T-helper 17 cell (primary cell): ENCODE data around the gene DENND6B. TPM values are rescaled to one million over a fixed set of nuclear protein-coding genes. Genes with fewer than 3 reads are reported as not detected.

Experiments used
- ATAC-seq: fragments of 150-1000 bp; cut with Tn5 transposase; 2 replicates; pipeline ENCODE4 v1.10.0; 2021; ENCODE audit warnings: mild to moderate bottlenecking, moderate library complexity
- DNase-seq, 3 donors: peaks; one replicate each; pipeline versions ENCODE4 v3.0.0 to v3.0.0-alpha.2; 2020 to 2021
- H3K9me3 ChIP-seq: one replicate; pipeline ENCODE4 v1.7.0; 2013; ENCODE audit warnings: low read length, mild to moderate bottlenecking; ENCODE audit not compliant: control insufficient read depth, poor library complexity, severe bottlenecking
- H3K27ac Mint-ChIP-seq: one replicate; pipeline ENCODE4 v1.8.0; 2022; ENCODE audit warnings: mild to moderate bottlenecking, moderate library complexity, mixed read lengths
- H3K27me3 Mint-ChIP-seq: one replicate; pipeline ENCODE4 v1.8.0; 2022; ENCODE audit warnings: mixed read lengths
- H3K36me3 Mint-ChIP-seq: one replicate; pipeline ENCODE4 v1.8.0; 2022; ENCODE audit warnings: low read depth, mixed read lengths
- H3K4me1 Mint-ChIP-seq: one replicate; pipeline ENCODE4 v1.8.0; 2022; ENCODE audit warnings: mild to moderate bottlenecking, mixed read lengths
- H3K4me3 Mint-ChIP-seq: one replicate; pipeline ENCODE4 v1.8.0; 2022; ENCODE audit warnings: mild to moderate bottlenecking, moderate library complexity, mixed read lengths
- total RNA-seq, 4 donors: library from RNA in 2 of 4; stranded (reverse) in 2 of 4; gene quantifications; one replicate each; pipeline ENCODE4 v1.2.3 and lab custom pipeline; 2022 to 2026

The DENND6B gene
- total RNA-seq, 2 donors from 2014 or later, result 1.8 to 2.2 TPM

DNA sequence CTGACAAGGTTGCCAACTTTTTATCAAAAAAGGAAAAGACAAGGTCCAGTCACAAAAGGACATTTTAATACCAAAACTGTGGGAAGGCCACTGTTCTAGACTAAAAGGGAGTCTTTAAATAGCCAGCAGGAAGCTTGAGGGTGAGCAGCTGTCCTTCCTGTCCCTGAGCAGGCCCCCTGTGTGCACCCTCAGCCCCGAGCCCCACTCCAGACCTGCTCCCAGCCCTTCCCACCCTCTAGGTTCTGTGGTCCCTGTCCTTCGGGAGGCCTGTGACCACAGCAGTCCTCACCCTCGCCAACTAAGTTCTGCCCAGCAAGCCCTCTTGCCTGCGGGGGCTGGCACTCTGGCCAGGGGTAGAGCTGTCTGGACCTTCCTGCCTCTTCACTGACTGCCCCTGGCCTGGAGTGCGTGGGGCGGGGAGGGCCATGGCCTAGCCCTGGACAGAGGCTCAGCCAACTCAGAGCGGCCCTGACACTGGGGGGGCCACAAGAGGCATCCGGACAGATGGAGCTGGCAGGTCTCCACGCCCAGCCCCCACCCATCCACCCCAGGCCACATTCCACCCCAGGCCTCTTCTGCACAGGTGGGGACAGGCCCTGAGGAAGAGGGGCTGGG is 17.7 kb downstream of the DENND6B start:
- ATAC-seq (no peak), DNase-seq (no peak)
- H3K4me1 Mint-ChIP-seq, result peaks cover 9% of the 10 kb centered on the region
- H3K9me3 ChIP-seq, result no peaks in the 10 kb centered on the region
- H3K27ac Mint-ChIP-seq, result no peak overlapping the region
- peak overlapping the region; percentile 62 for H3K4me3 Mint-ChIP-seq
- no peaks in the 10 kb centered on the region for H3K36me3 Mint-ChIP-seq
- H3K27me3 Mint-ChIP-seq, result peaks cover 10% of the 10 kb centered on the region

DNA sequence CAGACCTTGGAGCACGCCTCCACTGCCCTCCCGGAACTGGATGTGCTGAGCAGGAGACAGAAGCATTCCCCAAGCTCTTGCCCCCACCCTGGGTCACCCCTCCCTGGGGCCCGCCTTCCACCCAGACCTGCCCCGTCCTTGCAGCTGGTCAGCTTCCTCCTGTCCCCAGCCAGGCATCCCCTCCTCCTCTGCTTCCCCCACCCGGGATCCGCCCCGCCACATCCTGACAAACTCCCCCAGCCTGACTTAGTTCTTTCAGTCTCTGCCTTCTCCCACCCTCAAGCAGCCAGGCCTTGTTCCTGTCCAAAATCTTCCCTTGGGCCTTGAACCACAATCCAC is 18.2 kb downstream of the DENND6B start:
- Mint-ChIP-seq H3K4me3 (peak overlapping the region; percentile 62), H3K27me3 (peaks cover 12% of the 10 kb centered on the region), H3K4me1 (peaks cover 8% of the 10 kb centered on the region), H3K27ac (no peak overlapping the region), H3K36me3 (no peaks in the 10 kb centered on the region)
- H3K9me3 ChIP-seq, result no peaks in the 10 kb centered on the region
- ATAC-seq, result no peak
- DNase-seq, result no peak

DNA sequence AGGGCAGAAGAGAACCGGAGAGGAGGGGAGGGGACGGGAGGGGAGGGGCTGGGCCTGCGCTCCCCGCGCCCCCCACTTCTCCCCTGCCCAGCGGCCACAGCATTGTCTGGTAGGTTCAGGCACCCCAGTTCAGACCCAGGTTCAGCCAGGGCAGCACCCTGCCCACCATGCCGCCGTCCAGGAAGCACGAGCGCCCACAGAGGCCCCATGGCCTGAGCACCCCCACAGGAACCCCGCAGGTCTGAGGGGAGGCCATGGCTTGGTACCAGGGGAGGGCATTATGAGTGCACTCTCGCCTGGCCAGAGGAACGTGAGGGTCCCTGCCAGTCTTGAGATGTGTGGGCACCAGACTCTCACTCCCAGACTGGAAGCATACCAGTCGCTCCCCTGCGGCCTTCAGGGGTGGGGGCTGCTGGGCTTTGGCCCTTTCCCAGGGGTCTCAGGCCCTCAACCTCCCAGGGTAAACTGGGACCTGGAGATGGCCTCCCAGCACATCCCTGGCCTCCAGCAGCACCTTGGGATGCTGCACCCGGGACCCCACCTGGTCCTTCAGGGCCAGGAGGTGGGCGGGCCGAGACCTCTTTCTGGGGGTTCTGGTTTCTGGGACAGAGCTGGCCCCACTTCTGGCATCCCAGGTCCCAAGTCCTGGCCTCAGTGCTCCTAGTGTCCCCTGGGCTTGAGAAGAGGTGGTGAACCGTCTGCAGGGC is 18.8 kb downstream of the DENND6B start:
- H3K4me3 Mint-ChIP-seq, result peak overlapping the region; percentile 62

GRCh38 chr22:50306753-50307749 is 19.8 kb downstream of the DENND6B start, which contains the start of gene PLXNB2:
Gene PLXNB2 (minus strand): TSS chr22:50307646. CDS start chr22:50290584, 17,062 bp downstream.
- no peaks in the 10 kb centered on the region for H3K36me3 Mint-ChIP-seq
- no peaks in the 10 kb centered on the region for H3K9me3 ChIP-seq
- H3K27me3 Mint-ChIP-seq, result peaks cover 12% of the 10 kb centered on the region
- peak within 1 kb of the TSS; percentile 62 for H3K4me3 Mint-ChIP-seq
- no peak within 1 kb of the TSS for H3K27ac Mint-ChIP-seq
- peak; percentile 39 for ATAC-seq
- no peak for DNase-seq
- H3K4me1 Mint-ChIP-seq, result peaks cover 8% of the 10 kb centered on the region

More for the DNA sequence above, 18.8 kb downstream of the DENND6B start:
- Mint-ChIP-seq H3K27me3 (peaks cover 12% of the 10 kb centered on the region), H3K4me1 (peaks cover 8% of the 10 kb centered on the region), H3K27ac (no peak overlapping the region), H3K36me3 (no peaks in the 10 kb centered on the region)
- ATAC-seq (no peak), DNase-seq (no peak)
- no peaks in the 10 kb centered on the region for H3K9me3 ChIP-seq

DNA sequence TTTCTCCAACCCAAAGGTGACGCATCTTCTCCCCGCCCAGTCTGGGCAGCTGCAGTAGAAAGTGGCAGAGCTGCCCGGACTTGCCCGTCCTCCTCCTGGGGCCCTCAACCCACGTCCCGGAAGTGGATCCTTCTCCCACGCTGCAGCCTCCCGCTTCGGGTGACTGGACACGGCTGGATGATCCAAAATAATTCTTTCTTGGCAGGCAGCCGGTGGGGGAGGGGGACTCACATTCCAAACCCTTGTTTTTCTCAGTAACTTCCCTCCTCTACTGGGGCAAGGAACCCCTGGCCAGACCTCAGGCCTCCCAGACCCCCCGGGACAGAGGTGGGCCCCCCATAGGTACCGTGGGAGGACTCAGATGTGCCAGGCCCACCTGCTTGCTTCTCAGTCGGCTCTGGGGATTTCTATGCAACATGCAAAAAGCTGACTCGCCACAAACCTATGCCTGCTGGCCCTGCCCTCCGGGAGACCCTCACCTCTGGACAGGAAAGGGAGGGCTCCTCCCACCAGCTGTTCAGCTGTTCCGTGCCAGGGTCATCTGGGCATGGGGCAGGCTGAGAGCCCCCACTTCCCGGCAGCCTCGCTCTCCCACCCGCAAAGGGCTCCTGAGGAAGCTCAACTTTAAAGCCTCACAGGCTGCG is 20.8 kb downstream of the DENND6B start:
- no peak for DNase-seq
- H3K4me3 Mint-ChIP-seq, result peak overlapping the region; percentile 61
- peaks cover 8% of the 10 kb centered on the region for H3K4me1 Mint-ChIP-seq
- no peaks in the 10 kb centered on the region for H3K9me3 ChIP-seq
- no peak overlapping the region for H3K27ac Mint-ChIP-seq
- no peaks in the 10 kb centered on the region for H3K36me3 Mint-ChIP-seq
- no peak for ATAC-seq
- peaks cover 12% of the 10 kb centered on the region for H3K27me3 Mint-ChIP-seq

DNA sequence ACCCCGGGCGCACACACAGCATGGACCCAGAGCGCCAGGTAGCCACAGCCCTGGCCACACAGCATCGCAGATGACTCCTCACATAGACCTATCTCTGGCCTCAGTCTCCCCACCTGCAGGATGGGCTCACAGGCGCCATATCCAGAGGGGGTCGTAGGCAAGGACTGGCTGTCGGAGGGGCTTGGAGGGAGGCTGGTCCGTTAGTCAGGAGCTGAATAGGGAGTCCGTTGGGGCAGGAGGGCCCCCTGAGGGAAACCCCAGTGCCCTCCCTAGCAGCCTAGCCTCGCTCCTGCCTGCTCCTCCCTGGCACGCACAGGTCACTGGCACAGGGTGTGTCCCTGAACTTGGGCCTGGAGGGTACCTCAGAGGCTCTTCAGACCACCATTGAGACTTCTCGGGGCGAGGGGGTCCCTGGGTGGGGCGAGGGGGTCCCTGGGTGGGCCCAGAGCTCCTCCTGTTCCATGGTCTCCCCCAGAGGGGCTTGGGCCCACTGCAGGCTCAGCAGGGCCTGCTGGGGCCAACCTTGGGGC is 21.4 kb downstream of the DENND6B start:
- Mint-ChIP-seq H3K36me3 (no peaks in the 10 kb centered on the region), H3K4me1 (peaks cover 8% of the 10 kb centered on the region), H3K27me3 (peaks cover 12% of the 10 kb centered on the region), H3K27ac (no peak overlapping the region), H3K4me3 (no peak overlapping the region)
- DNase-seq (no peak), ATAC-seq (no peak)
- no peaks in the 10 kb centered on the region for H3K9me3 ChIP-seq

GRCh38 chr22:50304528-50305392 is 22.1 kb downstream of the DENND6B start:
- no peak overlapping the region for H3K4me3 Mint-ChIP-seq
- DNase-seq (no peak), ATAC-seq (peak; percentile 22)
- H3K27ac Mint-ChIP-seq, result no peak overlapping the region
- peaks cover 12% of the 10 kb centered on the region for H3K27me3 Mint-ChIP-seq
- no peaks in the 10 kb centered on the region for H3K9me3 ChIP-seq
- peaks cover 8% of the 10 kb centered on the region for H3K4me1 Mint-ChIP-seq
- no peaks in the 10 kb centered on the region for H3K36me3 Mint-ChIP-seq

GRCh38 chr22:50303848-50304527 is 22.8 kb downstream of the DENND6B start:
- no peak for DNase-seq
- no peaks in the 10 kb centered on the region for H3K9me3 ChIP-seq
- Mint-ChIP-seq H3K27me3 (peaks cover 12% of the 10 kb centered on the region), H3K4me1 (peaks cover 8% of the 10 kb centered on the region), H3K36me3 (no peaks in the 10 kb centered on the region), H3K4me3 (no peak overlapping the region), H3K27ac (no peak overlapping the region)
- peak; percentile 37 for ATAC-seq

- DNase-seq (no peak), ATAC-seq (no peak)
- H3K9me3 ChIP-seq, result no peaks in the 10 kb centered on the region
- no peak overlapping the region for H3K27ac Mint-ChIP-seq
- H3K4me1 Mint-ChIP-seq, result peaks cover 6% of the 10 kb centered on the region
- peaks cover 14% of the 10 kb centered on the region for H3K27me3 Mint-ChIP-seq
- H3K4me3 Mint-ChIP-seq, result no peak overlapping the region
- H3K36me3 Mint-ChIP-seq, result no peaks in the 10 kb centered on the region
Observed at GRCh38 chr22:50303515-50303847, 23.3 kb downstream of the DENND6B start.

DNA sequence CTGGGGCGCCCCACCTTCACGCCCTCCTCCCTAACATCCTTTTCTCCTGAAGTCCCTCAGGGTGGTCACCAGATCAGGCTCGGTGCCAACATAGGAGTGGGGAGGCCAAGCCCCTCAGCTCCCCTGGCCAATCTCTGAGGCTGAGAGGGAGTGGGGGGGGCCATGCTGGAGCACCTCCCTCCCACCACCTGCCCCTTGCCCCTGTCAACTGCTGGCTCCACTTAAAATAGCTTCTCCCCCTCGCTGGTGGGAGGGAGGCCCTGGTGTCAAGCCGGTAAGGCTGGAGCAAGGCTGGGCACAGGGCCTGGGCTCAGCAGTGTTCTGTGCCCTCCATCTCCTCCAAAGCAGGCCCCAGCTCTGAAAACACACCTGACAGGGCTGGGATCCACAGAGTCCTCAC is 24.2 kb downstream of the DENND6B start:
- ATAC-seq (no peak), DNase-seq (no peak)
- peaks cover 6% of the 10 kb centered on the region for H3K4me1 Mint-ChIP-seq
- peak overlapping the region; percentile 31 for H3K4me3 Mint-ChIP-seq
- peaks cover 23% of the 10 kb centered on the region for H3K27me3 Mint-ChIP-seq
- no peaks in the 10 kb centered on the region for H3K9me3 ChIP-seq
- no peaks in the 10 kb centered on the region for H3K36me3 Mint-ChIP-seq
- H3K27ac Mint-ChIP-seq, result no peak overlapping the region

DNA sequence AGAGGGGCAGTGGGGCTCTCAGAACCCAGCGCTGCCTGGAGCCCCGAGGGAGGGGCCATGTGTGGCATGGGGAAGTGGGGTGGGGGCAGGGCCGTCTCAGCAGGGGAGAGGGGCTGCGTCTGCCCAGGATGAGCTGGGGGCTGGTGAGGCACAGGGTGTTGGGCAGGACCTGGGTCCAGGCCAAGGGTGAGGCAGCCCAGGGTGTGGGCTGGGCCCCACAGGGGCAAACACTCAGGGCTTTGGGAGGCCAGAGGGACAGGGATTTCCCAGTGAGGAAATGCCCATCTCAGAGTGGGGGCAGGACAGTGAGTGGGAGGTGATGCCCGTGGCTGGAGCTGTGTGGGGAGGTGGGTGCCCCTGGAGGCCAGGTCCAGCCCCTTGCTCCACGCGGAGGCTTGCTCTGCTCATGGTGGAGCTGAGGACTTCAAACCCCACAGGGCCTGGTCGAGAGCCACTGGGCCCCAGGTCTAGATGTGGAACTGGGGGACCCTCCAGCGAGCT is 24.7 kb downstream of the DENND6B start:
- peak overlapping the region; percentile 31 for H3K4me3 Mint-ChIP-seq
- H3K9me3 ChIP-seq, result no peaks in the 10 kb centered on the region
- ATAC-seq, result no peak

More for the DNA sequence above, 24.7 kb downstream of the DENND6B start:
- no peak overlapping the region for H3K27ac Mint-ChIP-seq
- peaks cover 6% of the 10 kb centered on the region for H3K4me1 Mint-ChIP-seq
- no peaks in the 10 kb centered on the region for H3K36me3 Mint-ChIP-seq
- no peak for DNase-seq
- H3K27me3 Mint-ChIP-seq, result peaks cover 26% of the 10 kb centered on the region
